AG20443 (cell line): ENCODE measurements around the gene PHF23.
A peak's percentile ranks its signal among the peaks of the same experiment; 100 is the strongest.

Experiments used
- DNase-seq: peaks from one replicate; pipeline ENCODE4 v3.0.0; 2012; ENCODE audit warnings: low spot score, mixed read lengths

The PHF23 gene

DNA sequence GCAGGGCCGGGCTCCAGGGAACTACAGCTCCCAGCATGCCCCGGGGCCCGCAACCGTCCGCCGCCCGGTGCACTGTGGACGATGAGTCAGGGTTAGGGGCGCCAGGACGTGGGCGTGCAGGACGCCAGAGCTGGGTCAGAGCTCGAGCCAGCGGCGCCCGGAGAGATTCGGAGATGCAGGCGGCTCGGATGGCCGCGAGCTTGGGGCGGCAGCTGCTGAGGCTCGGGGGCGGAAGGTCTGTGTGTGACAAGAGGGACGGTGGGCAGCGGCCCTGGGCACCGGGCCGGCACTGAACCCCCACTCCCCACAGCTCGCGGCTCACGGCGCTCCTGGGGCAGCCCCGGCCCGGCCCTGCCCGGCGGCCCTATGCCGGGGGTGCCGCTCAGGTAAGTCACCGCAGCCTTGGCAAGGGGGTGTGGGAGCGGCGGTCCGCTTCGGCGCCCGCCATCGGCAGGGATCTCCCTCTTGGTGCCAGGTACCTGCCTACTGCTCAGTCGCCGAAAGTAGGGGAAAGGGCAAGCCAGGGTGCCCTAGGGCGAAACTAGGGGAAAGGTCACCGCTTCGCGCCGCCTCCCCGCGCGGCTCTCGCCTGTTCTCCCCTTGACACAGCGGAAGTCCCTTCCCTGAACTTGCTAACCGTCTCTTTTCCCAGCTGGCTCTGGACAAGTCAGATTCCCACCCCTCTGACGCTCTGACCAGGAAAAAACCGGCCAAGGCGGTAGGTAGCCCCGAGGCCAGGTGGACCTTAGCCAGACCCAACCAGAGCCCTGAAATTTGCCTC, 19.3 kb downstream of the PHF23 start, which contains the start of the genes ACADVL and DLG4:
ACADVL (plus strand) TSS at position 127 of the 781 bp plus-strand sequence; CDS start at position 174, 47 bp downstream.
DLG4 (minus strand) TSS at position 25 of the 781 bp plus-strand sequence.
- DNase-seq = peak; percentile 94

DNA sequence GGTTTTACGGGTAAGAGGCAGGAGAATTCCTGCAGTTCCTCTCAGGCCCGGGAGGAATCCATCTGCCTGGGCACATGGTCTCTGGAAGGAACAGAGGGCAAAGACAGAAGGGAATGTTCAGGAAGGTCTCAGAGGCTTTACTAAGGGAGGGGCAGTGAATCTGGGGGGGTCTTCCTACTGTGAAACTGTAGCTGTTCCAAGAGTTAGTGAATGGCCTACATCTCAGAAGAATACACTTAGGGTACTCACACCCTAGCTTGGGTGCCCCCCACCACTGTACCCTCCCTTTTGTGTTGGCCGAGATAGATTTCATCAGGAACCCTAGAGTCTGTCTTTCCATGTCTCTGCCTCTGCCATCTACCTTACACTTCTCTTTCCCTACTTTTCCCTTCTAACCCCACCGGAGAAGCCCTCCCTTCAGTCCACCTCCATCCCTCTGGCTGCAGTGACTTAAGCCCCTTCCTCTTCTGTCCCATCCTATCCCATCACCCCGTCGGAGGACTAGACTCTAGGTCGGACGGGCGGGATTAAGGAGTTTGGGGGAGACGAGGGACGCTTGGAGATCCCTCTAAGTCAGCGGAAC, 19.9 kb downstream of the PHF23 start:
- DNase-seq = no peak

GRCh38 chr17:7218758-7219157, 20.5 kb downstream of the PHF23 start:
- DNase-seq = no peak

DNA sequence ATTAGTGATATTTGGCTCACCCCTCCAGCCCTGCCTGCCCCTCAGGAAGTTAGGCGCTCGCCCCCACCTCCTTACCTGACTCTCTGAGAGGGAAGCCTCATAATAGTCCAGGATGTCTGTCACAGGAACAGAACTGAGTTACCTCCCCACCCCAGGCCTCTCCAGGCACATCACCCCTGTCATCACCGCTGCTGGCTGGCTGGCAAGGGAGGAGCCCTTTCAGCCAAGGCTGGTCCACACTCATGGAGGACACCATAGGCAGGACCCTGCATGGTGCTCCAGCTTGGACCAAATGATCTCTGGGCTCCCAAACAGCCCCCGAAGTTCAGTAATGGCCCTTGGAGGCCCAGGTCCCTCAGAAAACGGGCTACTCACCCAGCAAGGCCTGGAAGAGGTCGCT, 21.1 kb downstream of the PHF23 start:
- no peak for DNase-seq

DNA sequence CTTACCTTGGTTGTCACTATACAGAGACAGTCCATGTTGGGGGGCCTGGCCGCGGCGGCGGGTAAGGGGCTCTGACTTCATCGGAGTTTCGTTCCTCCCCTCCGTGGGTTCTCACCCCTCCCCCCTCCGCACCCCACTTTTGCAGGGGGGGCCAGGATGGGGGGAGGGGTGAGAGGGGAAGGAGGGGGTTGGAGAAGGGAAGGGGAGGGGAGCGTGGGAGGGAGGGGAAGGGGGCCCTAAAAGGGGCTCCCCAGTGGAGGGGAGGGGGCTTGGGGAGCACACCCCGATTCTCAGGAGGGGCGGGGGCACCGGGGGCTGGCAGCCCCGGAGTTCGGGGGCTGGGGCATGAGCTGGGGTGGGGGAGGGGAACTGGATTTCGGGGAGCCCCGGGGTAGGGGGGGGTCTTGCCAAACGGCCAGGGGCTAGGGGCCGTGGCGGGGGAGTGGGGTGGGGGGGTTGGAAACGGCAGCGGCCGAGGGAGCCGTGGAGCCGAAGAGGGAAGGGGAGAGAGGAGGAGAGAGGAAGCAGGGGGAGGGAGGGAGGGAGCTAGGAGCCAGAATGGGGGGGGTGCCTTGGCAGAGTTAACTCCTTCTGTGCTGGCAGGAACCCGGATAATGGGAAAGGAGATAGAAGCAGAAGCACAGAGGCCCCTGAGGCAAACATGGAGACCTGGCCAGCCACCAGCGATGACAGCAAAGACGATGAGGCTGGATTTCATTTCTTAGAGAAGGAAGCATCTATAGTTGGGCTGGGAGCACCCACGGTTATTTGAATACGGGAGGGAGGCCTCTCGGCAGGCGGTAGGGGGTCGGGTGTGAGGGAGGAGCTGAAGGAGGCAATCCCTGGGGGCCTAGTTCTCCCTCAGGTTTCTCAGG, 21.9 kb downstream of the PHF23 start:
- DNase-seq = peak; percentile 79

GRCh38 chr17:7216242-7217112, 22.8 kb downstream of the PHF23 start:
- no peak for DNase-seq

DNA sequence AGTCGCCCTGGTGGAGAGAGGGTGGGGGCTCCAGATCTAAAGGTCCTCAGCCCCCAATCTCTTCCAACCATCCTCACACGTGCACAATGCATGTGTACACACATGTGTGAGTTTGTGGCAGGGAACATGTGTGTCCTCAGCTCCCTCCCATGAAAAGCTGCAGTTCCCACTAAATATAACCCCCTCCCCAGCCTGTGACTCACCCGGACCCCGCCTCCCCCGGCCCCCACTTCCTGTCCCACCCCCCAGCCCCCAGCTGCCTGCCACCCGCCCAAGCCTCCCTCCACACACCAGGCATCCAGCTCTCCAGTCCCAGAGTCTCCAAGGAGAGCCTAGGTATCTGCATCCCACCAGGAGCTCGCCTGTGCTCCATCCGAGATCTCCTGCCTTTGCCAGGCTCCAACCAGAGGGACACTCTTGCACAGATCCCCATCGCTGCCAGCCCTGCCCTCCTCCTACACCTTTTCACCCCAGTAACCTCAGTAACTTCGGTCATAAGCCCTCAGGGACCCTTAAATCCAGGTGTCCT, 23.5 kb downstream of the PHF23 start:
- no peak for DNase-seq

GRCh38 chr17:7215136-7215638, 24.1 kb downstream of the PHF23 start:
- DNase-seq = no peak

- DNase-seq = peak; percentile 96
Measured at GRCh38 chr17:7214300-7215135, 24.7 kb downstream of the PHF23 start.

- peak; percentile 53 for DNase-seq
Measured at GRCh38 chr17:7213895-7214299, 25.4 kb downstream of the PHF23 start.

DNA sequence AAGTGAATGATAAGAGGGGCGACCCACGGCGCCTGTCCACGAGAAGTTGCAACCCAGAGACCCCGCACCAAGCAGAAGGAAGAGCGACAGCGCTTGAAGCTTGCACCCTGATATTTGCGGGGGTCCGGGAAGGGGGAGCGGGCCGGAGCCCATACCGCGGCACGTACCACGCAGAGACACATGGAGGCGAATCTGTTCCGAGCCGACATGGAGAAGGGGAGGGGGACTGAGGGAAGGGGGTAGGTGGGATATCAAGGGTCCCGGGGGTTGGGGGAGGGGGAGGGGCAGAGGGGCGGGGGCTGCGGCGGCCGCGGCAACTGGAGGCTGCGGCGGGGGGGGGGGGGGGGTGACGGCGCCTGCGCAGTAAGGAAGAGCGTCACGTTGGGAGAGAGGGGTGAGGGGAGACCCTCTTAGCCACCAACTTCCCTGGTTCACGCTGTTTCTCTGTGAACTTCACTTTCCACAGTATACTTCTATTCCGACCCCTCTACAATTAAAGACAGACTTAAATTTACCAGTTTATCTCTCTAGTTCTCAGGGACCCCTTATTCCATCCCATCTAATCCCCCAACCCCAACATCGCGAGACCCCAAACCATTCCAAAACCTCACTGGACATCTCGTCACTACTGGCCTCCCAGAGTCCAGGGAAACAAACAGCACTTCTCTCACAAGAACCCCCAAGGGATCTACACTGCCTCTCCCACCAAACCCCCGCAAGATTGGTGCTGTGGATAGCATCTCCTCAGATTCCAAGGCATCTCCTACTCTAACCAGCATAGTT, 27.6 kb downstream of the PHF23 start:
- DNase-seq = peak; percentile 70

- no peak for DNase-seq
Measured at GRCh38 chr17:7208754-7209460, 30.4 kb downstream of the PHF23 start.

DNA sequence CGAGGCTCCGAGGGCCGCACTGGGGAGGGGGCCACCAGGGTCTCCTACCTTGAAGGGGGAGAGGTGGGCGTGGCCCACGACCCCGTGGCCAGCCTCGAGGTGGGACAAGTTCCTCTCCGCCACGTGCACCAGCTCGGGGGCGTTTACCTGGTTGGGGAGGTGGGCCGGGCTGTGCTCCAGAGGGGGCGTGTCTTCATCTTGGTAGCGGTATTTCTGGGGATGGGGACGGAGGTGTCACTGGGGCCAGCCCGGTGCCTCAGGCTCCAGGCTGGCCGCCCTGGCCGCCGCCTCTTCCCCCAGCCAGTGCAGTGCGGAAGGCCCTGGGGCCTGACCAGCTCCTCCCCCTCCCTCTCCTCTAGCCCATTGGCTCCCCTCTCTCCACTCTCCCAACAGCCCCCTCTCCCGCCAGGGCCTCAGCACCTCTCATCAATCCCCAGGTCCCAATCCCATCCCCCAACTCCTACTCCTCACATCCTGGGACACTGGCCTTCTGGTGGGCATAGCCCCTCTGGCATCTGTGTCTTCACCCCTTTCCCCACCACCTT, 31.2 kb downstream of the PHF23 start:
- no peak for DNase-seq

- DNase-seq = peak; percentile 27
Measured at GRCh38 chr17:7207120-7208001, 31.9 kb downstream of the PHF23 start.

DNA sequence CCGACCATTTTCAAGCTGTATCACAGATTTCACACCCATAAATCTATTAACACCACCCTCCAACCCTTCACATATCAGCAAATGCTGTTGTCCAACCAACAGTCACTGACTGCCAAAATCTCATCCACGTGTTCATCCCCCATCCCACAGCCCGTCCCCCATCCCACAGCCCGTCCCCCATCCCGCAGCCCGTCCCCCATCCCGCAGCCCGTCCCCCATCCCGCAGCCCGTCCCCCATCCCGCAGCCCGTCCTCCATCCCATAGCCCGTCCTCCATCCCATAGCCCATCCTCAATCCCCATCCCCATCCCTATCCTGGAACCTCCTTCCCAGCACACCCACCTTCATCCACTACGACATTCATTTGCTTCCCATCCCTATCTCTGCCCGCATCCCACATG, 33.7 kb downstream of the PHF23 start:
- DNase-seq = no peak

- peak; percentile 94 for DNase-seq
Measured at GRCh38 chr17:7204828-7205461, 34.3 kb downstream of the PHF23 start.

DNA sequence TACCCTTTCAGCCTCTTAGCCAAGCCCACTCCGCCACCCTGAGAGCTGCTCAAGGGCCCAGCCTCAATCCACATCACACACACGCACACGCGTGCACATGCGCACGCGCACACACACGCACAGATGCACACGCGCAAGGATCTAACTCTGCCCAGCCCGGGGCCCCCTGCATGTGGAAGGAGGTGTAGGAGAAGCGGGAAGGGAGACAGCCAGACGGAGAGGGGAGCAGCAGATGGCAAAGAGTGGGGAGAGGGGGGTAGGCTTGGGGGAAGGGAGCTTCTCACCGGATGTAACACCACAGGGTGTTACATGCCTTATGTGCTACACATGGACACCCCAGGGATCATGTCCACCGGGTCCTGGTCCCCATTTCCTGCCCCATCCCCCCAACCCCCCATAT, 34.9 kb downstream of the PHF23 start:
- no peak for DNase-seq
